ENCODE results near the gene KCNAB1.

KCNAB1 gene

GRCh38 chr3:156511987-156512677 is 391.8 kb downstream of the KCNAB1 start:
- no peak for DNase-seq

GRCh38 chr3:156513619-156514018 is 393.2 kb downstream of the KCNAB1 start:
- DNase-seq: no peak

DNA sequence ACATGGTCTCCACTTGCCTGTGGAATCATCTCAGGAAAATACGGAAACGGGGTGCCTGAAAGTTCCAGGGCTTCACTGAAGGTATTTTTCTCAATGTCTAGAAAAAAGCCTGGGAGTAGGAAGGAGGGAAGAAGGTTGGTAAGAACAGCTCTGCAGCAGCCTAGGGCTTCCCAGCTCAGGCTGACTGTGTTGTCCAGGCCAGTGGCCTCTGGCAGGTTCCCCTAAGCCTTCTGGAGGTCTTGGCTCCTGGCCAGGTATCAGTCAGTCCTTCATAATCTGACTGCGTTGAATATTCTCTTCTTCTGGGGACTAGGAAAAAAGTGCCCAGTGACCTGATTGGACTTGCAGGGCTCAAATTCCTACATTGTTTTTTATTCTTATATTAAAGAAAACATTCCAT is 395.9 kb downstream of the KCNAB1 start:
- DNase-seq: no peak

DNA sequence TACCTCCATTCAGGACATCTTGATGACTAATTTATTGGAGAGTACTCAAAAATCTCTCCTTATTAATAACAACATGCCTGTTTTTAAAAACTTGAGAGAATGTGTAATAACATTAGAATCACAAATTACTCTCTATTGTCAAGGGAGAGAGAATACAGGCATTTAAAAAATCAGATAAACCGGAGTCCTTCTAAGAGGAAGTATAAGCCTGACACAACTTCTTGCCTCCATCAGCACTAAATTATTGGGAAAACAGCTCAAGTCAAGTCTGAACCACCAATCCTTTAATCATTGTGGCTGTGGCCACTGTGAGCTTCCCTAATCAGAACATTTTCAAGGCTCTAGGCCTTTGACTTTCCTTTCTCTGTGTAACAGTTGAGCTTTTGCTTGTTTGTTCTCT is 396.6 kb downstream of the KCNAB1 start:
- no peak for DNase-seq

DNA sequence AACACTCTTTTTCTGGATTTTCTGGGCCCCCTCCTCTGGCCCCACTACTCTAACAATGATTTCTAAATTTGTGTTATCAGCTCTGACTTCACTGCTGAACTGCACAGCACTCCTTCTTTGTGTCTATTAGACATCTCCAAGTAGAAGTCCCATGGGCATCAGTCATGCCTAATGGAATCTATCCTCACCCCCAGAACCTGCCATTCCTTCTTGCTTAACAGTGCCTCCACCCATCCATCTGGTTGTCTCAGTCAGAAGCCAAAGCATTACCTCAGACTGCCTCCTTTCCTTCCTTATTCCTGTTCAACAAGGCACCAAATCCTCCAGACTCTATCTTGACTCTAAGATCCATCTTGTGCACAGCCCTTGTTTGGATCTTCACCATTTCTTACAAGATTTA is 398.3 kb downstream of the KCNAB1 start:
- DNase-seq: no peak

DNA sequence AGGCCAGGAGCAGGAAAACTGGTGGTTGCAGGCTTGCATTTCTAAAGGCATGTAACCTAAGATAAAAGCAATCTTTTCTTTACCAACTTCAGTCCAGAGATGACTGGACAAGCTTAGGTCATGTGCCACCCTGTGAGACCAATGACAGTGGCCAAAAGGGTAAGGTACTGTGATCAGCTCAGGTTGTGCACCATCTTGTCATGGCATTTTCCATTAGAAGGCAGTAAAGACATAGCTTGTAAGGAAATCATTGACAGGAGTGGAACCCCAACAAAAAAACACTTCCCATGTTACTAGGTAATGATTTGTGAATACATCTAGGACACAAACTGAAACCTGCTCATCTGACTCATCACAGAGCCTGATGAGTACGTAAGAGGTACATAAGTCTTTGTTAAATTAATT is 399.4 kb downstream of the KCNAB1 start:
- DNase-seq: no peak

- no peak for DNase-seq
Observed at GRCh38 chr3:156522673-156523072, 402.3 kb downstream of the KCNAB1 start.

DNA sequence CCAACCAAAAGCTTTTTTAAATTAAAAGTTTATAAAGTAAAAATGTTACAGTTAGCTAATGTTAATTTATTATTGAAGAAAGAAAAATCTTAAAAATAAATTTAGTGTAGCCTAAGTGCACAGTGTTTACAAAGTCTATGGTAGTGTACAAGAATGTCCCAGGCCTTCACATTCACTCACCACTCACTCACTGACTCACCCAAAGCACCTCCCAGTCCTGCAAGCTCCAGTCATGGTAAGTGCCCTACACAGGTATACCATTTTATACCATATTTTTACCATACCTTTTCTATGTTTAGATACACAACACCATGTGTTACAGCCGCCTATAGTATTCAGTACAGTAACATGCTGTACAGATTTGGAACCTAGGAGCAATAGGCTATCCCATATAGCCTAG is 405.4 kb downstream of the KCNAB1 start:
- DNase-seq: no peak

DNA sequence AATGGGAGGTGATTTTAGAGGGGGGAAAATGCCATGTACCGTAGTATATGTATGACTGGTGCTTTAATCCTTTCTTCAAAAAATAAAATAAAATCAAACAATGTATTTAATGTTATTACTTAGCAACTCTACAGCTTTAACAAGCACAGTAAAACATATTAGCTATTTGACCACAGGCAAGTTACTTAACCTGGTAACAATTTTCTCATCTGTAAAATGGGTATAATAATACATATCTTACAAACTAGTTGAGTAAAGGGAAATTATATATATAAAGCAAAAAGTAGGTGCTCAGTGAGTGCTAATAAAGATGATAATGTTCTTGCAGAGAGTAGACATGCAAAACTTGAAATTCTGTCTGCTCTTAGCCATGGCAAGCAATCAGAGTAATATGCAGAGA is 406.7 kb downstream of the KCNAB1 start:
- no peak for DNase-seq

- no peak for DNase-seq
Observed at GRCh38 chr3:156530980-156531379, 410.6 kb downstream of the KCNAB1 start.

DNA sequence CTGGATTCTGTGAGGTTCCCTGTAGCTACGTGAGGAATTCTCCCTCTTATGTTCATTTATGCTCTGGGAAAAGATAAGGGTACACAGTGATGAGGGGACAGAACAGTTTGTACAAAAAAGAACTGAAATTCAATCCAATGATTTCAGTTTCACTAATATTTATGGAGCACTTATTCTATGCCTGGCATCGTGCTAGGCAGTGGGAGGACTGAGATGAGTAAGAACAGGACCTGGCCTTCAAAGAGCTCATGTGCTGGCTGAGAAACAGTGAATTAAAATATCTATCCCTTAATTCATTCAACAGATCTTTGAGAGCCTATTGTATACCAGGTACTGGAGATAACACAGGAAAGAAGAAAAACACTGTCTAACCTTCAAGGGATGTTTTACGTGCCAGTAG is 412.4 kb downstream of the KCNAB1 start:
- no peak for DNase-seq

DNA sequence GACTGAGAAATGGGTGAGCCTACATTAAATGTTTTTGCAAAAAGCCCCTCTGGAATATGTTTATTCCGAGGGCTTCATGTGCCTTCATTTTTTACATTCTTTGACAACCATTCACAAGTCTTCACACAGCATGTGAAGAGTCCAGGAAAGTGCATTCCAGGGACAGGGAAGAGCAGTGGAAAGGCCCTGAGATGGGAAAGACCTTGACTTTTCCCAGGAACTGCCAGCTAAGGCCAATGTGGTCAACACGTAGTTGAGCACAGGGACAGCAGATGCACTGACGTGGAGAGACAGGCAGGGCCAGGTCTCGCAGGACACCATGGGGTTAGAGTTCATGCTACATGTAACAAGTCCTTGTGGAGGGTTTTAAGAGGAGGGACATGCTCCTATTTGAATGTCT is 412.8 kb downstream of the KCNAB1 start:
- no peak for DNase-seq

- DNase-seq: no peak
Observed at GRCh38 chr3:156535162-156535627, 414.8 kb downstream of the KCNAB1 start.

- no peak for DNase-seq
Observed at GRCh38 chr3:156535798-156536197, 415.4 kb downstream of the KCNAB1 start.

DNA sequence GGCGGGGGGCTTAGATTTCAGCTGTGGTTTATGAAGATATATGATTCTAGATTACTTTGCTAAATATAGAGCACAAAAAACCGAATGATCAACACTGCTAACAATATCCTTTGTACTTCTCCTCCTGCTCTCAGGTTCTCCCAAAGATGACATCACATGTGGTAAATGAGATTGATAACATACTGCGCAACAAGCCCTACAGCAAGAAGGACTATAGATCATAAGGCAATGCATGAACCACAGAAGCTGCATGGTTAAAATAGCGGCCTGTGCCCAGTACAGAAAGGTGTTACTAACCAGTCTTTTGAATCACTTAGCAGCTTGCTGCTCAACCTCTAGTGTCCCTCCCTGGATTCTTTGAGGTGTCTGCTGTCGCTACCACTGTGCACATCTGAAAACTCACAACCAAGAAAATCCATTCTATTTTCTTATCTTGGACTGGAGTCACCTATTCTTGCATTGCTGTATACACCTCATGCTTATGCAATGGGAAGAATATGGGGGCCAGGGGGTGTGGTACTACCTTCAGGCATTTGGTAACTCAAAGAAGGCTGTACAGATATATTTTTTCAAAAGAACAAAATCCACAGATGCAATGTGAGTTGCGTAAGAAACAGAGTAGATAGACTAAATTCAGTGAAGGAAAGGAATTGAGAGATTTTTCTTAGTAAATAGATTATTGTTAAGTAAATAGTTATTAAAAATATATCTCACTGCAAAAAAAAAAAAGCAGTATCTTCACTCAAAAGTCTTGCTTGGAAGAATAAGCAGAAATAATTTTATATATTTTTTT is 416.3 kb downstream of the KCNAB1 start:
- DNase-seq: no peak

DNA sequence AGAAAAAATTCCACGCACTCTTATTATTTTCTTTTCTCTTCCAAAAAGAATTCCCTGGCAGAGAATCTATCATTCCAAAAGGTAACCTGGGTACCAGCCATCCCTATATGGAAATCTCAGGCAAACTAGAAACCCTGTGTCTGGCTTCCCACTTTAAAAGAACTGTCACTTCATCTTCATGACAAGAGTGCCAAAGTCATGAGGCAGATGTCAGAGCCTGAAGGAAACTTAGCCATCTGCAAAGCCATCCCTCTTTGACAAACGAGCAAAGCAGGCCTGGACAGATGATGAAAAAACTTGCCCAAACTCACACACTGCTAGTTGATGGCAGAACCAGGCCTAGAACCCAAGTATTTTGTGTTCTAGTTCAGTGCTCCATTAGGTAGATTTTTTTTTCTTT is 418.7 kb downstream of the KCNAB1 start:
- no peak for DNase-seq

- DNase-seq: no peak
Observed at GRCh38 chr3:156539802-156540201, 419.4 kb downstream of the KCNAB1 start.

GRCh38 chr3:156542101-156543042 is 422.0 kb downstream of the KCNAB1 start:
- no peak for DNase-seq

GRCh38 chr3:156543043-156543555 is 422.7 kb downstream of the KCNAB1 start:
- DNase-seq: no peak

DNA sequence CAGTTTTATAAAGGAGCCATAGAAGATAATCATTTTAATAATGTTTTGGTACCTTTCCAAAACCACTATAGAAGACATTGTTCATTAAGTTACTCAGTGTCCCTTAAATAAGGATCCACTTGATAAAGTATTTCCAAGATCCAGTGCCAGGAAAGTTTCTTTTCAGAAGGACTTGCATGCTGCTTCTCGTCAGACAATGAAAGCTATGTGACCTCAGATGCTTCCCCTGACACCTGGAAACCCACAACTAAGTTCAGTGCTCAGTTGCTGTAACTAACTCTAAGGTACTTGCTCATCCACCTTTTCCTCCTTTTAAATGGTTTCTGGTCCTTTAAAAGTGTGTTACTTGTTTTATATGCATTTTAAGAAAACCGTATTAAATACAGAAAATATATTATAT is 427.3 kb downstream of the KCNAB1 start:
- DNase-seq: no peak

DNA sequence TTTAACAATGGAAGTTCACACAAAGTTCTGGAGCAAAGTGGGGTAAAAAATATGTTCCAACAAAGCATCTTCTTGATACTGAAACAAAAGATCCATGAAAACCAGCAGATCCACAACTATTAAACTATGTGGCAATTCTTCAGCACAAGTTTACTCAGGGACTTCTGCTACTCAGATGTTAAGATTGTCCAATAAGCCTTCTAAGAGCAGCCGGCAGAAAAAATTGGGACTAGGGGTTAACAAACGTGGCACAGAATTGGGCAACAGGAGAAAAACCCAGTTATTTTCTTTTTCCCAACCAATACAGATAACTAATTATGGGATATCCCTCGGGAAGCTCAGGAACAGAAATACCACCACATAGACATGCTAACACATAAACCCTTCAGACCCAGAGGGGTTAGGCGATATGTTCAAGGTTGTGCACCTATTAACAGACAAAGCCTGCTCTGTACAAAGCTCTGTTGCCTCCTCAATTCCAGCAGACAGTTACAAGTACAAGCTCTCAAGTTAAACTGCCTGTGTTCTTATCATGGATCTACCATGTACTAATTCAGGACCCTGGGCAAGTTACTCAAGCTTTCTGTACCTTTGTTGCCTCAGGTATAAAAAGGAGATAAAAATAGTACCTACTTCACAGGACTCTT is 427.8 kb downstream of the KCNAB1 start:
- DNase-seq: no peak

- no peak for DNase-seq
Observed at GRCh38 chr3:156548902-156549301, 428.5 kb downstream of the KCNAB1 start.

GRCh38 chr3:156551261-156551660 is 430.9 kb downstream of the KCNAB1 start:
- DNase-seq: no peak
